ENCODE data around the gene OR6K6. TPM values are rescaled to one million over a fixed set of nuclear protein-coding genes. Genes with fewer than 3 reads are reported as not detected.

OR6K6 gene
- total RNA-seq, 2 experiments from 2014 or later: not detected

Other genes with a start within 250 kb of the OR6K6 start
- gene OR6Y1, start 200.3 kb upstream of the OR6K6 start, total RNA-seq: not detected
- not detected for gene OR6P1, start 184.1 kb upstream of the OR6K6 start, total RNA-seq
- not detected for gene OR10X1, start 174.8 kb upstream of the OR6K6 start, total RNA-seq
- not detected for gene OR10Z1, start 149.5 kb upstream of the OR6K6 start, total RNA-seq
- not detected for gene SPTA1, start 68.0 kb upstream of the OR6K6 start, total RNA-seq
- gene OR6K2, start 54.1 kb upstream of the OR6K6 start, total RNA-seq: not detected
- not detected for gene OR6K3, start 34.0 kb upstream of the OR6K6 start, total RNA-seq
- not detected for gene OR6N1, start 17.5 kb downstream of the OR6K6 start, total RNA-seq
- not detected for gene OR6N2, start 26.5 kb downstream of the OR6K6 start, total RNA-seq
- gene MNDA, start 76.6 kb downstream of the OR6K6 start, total RNA-seq: not detected
- 1 to 10 TPM; 4.1 to 4.4 TPM for gene PYHIN1, start 176.8 kb downstream of the OR6K6 start, total RNA-seq

Measured in activated naive CD4-positive, alpha-beta T cell treated with anti-CD3 and anti-CD28 coated beads for 36 hours (primary cell).